GM19324 (cell line): ENCODE results near the gene USP15.
"Not testable (repeated sequence)": the region's sequence is repeated elsewhere in the genome, so short reads cannot be mapped to it uniquely, and the experiment has no call there.

ENCODE experiments used
- ATAC-seq: cut with Tn5 transposase; IDR thresholded peaks from one replicate; pipeline ENCODE4 v1.9.1; 2021; ENCODE audit warnings: mild to moderate bottlenecking, moderate library complexity; ENCODE audit not compliant: unreplicated experiment, low FRiP score

The USP15 gene

DNA sequence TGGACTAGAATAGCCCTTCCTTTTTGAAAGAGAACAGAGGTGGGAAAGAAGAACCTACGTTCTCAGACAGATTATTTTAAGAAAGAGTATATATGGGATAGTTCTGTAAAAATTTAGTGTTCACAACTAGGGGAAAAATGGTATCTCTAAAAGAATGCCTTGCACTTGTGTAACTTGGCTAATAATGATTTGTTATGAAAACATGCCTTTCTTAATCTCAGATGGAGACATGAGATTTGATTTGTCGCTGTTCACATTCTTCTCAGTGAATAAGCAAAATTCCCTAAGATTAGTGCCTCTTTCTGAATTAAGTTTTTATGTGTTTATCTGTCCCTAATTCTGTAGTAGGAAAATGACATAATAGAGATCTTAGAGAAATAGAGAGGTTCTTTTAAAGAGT, 100.8 kb downstream of the USP15 start:
- no peak for ATAC-seq

- ATAC-seq = no peak
These were observed 103.3 kb downstream of the USP15 start for GRCh38 chr12:62363506-62363905.

- ATAC-seq = not testable (repeated sequence)
These were observed 104.5 kb downstream of the USP15 start for GRCh38 chr12:62364697-62365096.

DNA sequence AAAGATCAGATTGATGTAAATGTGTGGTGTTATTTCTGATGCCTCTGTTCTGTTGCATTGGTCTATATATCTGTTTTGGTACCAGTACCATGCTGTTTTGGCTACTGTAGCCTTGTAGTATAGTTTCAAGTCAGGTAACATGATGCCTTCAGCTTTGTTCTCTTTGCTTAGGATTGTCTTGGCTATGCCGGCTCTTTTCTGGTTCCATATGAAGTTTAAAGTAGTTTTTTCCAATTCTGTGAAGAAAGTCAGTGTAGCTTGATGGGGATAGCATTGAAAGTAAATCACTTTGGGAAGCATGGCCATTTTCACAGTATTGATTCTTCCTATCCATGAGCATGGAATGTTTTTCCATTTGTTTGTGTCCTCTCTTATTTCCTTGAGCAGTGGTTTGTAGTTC, 105.6 kb downstream of the USP15 start:
- not testable (repeated sequence) for ATAC-seq

DNA sequence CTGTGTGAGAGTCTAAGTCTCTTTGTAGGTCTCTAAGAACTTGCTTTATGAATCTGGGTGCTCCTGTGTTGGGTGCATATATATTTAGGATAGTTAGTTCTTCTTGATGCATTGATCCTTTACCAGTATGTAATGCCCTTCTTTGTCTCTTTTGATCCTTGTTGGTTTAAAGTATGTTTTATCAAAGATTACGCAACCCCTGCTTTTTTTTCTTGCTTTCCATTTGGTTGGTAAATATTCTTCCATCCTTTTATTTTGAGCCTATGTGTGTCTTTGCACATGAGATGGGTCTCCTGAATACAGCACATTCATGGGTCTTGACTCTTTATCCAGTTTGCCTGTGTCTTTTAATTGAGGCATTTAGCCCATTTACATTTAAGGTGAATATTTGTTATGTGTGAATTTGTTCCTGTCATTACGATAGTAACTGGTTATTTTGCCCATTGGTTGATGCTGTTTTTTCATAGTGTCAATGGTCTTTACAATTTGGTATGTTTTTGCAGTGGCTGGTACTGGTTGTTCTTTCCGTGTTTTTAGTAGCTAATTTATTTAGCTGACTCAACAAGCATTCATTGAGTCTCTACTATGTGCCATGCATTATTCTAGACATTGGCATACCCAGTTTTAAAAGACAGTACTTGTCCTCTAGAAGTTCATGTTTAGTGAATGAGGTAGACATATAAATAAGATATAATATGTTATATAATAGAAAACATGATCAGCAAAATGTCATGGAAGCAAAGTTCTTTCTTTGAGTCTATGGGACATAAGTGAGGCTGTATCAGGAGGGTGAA, 108.4 kb downstream of the USP15 start:
- not testable (repeated sequence) for ATAC-seq

DNA sequence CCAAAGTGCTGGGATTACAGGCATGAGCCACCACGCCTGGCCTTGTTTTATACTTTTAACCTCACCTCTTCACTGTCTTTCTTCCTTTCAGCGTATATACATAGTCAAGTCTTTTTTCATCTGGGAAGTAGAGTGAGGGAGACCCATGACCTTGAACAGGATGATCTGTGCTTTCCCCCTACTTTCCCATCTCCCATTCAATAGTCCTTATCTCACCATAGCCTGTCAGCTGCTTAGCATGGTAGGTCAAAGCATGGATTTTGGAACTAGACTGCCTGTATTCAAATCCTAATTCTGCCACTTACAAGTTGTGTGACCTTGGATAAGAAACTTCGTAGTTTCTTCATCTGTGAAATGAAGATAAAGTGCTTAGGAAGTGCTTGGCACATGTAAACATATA, 110.0 kb downstream of the USP15 start:
- no peak for ATAC-seq

DNA sequence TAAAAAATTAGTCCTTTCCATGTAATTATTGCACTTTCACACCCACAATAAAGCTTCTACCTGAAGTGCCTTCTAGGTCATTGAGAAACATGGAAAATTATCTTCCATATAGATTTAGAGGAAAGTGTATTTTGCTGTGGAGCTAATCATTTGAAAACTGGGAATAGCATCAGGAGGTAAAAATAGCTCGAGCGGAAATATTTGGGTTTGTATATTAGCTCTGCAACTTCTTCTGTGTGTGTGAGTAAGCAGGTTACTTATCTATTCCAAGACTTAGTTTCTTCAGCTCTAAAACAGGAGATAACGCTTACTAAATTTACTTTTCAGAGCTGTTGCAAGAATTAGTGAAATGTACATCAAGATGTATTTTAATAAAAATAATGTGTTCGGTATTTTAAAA, 111.5 kb downstream of the USP15 start:
- ATAC-seq = no peak

DNA sequence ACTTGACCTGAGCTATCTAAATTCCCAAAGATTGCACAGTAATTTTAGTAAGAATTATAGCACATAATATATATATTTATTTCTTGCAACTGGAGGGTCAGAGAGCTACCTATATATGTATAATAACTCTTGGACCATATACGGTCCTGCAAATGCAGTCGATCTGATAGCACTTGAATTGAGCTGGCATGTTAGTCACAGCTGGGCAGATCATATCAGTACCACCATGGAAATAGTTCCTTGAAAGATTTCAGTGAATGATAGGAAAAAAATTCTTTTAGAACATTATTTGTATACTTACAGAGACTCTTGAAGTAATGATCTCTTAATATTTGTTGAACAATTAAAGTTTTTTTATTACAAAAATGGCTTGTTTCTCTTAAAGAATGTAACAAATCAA, 111.9 kb downstream of the USP15 start:
- no peak for ATAC-seq

- ATAC-seq = no peak
These were observed 112.6 kb downstream of the USP15 start for GRCh38 chr12:62372825-62373224.

DNA sequence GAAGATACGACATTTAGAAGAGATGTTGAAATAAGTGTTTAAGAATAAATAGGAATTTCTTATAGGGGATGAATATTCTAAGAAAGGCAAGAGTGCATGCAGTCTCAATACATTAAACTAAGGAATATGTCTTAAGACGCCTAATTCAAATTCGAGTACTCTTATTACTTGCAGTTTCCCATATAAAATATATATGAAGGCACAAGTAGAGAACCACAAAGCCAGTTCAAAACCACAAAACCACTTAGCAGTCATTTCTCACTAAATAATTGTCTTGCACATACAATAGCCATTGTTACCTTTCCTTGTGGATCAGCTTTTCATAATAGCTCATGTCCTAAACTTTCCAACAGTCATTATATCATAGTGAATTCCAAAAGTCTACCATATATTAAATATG, 115.4 kb downstream of the USP15 start:
- ATAC-seq = no peak

DNA sequence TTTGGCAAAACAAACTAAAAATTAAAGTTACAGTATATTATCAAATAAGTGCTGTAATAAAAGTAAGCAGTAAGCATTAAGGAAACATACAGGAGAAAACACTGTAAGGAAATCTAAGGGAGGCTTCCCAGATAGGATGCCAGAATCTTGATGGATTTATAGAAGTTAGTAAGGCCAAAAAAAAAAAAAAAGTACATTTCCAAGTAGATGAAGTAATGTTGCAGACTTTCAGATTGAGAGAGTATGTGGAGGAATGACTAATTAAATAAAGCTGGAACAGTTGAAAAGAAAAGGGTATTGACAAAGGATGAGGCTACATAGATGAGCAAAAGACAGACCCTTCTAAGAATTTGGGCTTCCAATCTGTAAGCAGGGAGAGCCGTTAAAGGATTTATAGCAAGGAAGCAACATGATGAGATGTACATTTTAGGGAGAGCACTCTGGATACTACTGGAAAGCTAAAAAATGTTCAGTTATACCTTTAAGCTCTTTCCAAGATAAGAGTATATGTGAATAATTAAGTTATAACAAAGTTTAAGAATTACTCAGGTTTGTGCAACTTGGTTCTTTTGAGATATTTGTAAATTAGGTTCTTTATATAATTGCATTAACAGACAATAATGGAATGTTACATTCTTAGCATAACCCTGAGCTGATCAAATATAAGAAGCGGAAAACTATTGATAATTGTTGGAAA, 119.0 kb downstream of the USP15 start:
- no peak for ATAC-seq

GRCh38 chr12:62379723-62380045, 119.5 kb downstream of the USP15 start:
- ATAC-seq = no peak

DNA sequence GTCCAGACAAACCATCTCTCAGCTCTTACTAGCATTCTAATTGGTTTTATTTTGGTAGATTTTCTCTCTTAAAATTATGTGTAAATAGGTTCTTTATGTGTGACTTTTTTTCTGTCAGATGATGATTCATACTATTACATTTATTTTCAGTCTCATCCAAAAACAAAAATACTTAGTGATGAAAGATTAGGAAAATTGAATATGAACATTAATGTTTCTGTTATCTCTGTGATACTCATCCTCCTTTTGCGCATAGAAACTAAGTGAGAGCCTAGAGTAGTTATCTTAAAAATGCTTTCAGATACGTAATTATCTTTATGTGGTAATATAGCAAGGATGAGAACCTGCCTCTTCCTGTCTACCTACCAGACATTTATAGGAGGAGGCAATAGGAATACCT, 122.3 kb downstream of the USP15 start:
- no peak for ATAC-seq

DNA sequence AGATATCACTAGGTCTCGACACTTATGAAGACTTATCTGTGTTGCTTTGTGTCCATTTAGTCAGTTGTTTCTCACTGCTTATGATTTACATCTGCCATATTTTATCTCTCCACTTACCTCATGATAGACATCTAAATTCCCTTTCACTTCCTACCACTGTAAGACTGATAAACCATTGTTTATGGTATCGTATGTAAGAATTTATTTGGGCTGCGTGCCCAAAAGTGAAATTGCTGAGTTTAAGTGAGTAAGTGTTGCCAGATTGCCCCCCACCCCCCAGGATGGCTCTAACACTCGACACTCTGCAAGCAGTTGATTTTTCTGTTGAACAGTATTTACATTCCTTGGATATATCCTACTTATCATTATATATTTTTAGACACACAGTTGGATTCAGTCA, 136.5 kb downstream of the USP15 start:
- ATAC-seq = no peak

GRCh38 chr12:62400135-62400534, 139.9 kb downstream of the USP15 start:
- no peak for ATAC-seq

DNA sequence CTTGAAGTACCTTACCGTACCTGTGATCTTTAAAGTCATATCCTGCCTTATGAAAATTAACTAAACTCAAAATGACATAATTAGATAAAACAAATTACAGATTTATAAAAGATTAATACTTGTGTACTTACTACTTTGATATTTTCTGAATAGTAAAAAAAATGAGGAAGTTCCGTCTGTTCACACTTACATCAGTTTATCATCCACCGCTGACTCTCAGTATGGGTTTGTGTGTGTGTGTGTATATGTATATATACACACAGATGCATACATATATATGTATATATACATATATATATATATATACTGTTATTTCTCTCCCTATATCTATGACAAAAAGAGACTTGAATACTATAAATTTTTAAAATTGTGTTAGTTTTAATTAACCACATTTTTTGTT, 141.4 kb downstream of the USP15 start:
- ATAC-seq = no peak

DNA sequence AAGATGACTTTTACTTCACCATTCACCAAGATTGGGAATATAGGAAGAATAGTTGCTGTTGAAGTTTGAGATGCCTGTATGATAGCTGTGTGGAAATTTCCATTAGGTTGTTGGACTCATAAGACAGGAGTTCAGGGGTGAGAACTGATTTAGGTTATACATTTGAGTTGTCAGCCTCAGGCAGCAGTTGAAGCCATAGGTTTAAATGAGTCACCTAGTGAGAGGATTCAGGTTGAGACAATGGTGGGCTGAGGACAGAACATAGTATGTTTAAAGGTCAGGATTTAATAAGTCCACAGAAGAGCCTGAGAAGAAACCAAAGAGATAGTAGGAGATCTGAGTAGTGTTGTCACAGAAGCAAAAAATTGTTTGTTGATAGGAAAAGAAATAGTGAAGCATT, 142.8 kb downstream of the USP15 start:
- no peak for ATAC-seq

- ATAC-seq = no peak
These were observed 147.4 kb downstream of the USP15 start for GRCh38 chr12:62407587-62407986.

DNA sequence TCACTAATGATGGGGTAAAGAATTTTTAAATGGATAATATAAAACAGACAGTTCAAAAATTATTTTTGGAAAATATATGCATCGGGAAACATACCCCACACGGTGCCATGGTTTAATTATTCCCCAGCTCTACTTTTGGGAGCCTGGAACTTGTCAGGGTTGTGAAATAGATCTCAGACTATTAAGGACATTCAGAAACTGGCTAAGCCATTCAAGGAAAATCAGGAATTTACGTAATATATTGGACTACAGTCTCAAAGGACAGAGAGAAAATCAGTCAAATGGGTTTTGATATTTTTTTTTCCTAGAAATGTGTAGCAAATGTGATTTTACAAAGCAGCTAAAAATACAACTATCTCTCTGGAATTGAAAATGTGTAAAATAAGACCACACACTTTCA, 148.9 kb downstream of the USP15 start:
- no peak for ATAC-seq

DNA sequence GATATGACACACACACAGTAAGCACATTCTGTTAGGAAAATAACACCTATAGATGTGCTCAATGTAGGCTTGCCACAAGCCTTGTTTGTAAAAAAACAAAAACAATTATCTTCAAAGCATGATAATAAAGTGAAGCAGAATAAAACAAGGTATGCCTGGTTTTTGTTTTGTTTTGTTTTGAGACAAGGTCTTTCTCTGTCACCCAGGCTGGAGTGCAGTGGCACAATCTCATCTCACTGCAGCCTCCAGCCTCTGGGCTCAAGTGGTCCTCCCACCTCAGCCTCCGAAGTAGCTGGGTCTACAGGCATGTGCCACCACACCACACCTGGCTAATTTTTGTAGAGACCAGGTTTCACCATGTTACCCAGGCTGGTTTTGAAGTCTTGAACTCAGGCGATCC, 154.0 kb downstream of the USP15 start:
- no peak for ATAC-seq

DNA sequence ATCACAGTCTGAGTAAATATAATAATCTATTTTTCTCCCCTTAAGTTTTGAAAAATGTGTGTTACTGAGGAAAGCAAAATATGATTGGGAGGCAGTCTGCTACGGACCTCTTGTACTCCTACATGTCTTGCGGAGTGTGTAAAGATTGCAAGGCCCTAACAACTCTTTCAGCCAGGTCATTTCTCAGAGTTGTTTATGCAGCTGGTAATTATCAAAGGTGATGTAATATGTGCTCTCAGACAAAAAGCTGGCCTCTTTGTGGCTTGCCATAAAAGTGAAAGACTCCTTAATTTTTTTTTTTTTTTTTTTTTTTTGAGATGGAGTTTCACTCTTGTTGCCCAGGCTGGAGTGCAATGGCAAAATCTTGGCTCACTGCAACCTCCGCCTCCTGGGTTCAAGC, 165.9 kb downstream of the USP15 start:
- ATAC-seq = no peak

DNA sequence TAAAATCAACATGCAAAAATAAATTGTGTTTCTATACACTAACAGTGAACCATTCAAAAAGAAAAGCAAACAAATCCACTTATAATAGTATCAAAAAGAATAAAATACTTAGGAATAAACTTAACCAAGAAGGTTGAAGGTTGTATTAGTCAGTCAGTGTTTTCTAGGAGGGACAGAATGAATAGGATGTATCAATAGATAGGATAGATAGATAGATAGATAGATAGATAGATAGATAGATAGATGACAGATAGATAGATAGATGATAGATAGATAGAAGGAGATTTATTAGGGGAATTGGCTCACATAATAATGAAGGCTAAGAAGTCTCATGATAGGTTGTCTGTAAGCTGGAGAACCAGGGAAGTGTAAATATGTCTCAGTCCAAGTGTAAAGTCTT, 169.3 kb downstream of the USP15 start:
- ATAC-seq = no peak
